Bronchial epithelial cell (primary cell): Measurements from ENCODE around the gene CNTFR. TPM values are rescaled to one million over a fixed set of nuclear protein-coding genes. Genes with fewer than 3 reads are reported as not detected.

Source experiments
- DNase-seq: peaks from one replicate; pipeline ENCODE4 v3.0.0-alpha.2; 2010; ENCODE audit warnings: low read depth
- FAIRE-seq: peaks from 2 replicates; lab custom pipeline; 2011; peaks lifted over from hg19 to GRCh38; lab: Jason Lieb, UNC
- H3K27me3 ChIP-seq: 2 replicates; pipeline ENCODE4 v1.5.1; 2011; ENCODE audit warnings: low read length; ENCODE audit not compliant: control insufficient read depth, insufficient read depth
- H3K36me3 ChIP-seq: 2 replicates; pipeline ENCODE4 v1.5.1; 2011; ENCODE audit warnings: low read length; ENCODE audit not compliant: control insufficient read depth, insufficient read depth
- H3K4me3 ChIP-seq: 2 replicates; pipeline ENCODE4 v1.5.1; 2011; ENCODE audit warnings: mild to moderate bottlenecking, low read depth, low read length, control low read depth
- total RNA-seq: library from RNA; depleted of rRNA; stranded (reverse); fragments of >200 nt; gene quantifications from 2 replicates; pipeline ENCODE4 v1.2.1, GENCODE V29; 2014
- TF ChIP-seq, protein P1 (sequence below): IDR thresholded peaks from 2 replicates; pipeline ENCODE4 v1.5.1; 2011; ENCODE audit warnings: mild to moderate bottlenecking, moderate library complexity, low read length, control low read depth, inconsistent platforms; ENCODE audit not compliant: insufficient read depth, severe bottlenecking

Gene CNTFR
- total RNA-seq, 1 donor from 2014 or later: not detected

DNA sequence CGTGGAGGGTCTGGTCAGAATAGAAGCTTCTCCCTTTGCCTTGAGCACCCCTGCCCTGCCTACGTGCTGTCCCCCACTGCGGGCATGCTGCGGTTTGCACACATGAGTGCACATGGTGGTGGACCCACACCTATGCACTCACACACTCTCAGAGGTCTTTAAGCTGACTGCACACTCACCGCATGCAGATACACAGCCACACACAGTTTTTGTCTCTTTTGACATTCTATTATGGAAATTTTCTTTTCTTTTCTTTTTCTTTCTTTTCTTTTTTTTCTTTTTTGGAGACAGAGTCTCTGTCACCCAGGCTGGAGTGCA, 39.9 kb upstream of the CNTFR start:
- no peak for DNase-seq
- Histone ChIP-seq H3K4me3 (no peak overlapping the region), H3K27me3 (peaks cover 46% of the 10 kb centered on the region), H3K36me3 (no peaks in the 10 kb centered on the region)
- FAIRE-seq: no peak
- TF ChIP-seq, protein P1, sequence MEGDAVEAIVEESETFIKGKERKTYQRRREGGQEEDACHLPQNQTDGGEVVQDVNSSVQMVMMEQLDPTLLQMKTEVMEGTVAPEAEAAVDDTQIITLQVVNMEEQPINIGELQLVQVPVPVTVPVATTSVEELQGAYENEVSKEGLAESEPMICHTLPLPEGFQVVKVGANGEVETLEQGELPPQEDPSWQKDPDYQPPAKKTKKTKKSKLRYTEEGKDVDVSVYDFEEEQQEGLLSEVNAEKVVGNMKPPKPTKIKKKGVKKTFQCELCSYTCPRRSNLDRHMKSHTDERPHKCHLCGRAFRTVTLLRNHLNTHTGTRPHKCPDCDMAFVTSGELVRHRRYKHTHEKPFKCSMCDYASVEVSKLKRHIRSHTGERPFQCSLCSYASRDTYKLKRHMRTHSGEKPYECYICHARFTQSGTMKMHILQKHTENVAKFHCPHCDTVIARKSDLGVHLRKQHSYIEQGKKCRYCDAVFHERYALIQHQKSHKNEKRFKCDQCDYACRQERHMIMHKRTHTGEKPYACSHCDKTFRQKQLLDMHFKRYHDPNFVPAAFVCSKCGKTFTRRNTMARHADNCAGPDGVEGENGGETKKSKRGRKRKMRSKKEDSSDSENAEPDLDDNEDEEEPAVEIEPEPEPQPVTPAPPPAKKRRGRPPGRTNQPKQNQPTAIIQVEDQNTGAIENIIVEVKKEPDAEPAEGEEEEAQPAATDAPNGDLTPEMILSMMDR: no peak

DNA sequence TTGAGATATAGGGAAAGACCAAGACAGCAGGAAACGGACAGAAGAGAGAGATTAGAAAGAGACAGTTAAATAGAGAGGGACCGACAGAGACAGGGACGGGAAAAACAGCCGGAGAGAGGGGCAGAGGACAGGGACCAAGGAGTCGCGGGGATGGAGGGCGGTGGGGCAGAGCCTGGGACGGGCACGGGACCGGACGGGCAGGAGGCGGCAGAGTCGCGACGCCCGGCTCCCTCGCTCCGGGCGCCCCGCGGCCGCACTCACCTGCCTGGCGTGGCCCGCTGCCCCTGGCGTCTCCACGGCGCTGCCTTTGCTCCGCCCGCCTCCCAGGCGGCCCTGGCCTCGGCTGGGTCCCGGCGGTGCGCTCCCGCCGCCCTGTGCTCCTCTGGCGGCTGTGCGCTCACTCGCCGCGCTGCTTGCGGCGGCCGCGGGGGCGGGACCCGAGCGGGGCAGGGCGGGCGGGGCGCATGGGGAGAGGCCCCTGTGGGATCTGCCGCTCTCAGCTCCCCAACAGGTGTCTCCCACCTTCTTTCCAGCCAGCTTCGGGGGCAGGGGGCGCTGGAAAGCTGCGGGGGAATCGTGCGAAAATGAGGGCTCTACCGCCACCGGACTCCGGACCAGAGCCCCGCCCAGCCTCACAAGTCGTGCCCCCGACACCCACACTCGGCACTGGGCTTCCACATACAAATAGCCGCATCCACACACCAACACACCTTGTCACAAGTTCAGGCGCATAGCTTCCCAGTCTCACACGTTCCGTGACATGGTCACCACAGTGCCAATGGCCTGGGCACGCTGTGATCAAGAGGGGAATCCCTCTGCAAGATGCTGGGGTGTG, 39.3 kb upstream of the CNTFR start, which contains the start of gene ARID3C:
ARID3C (minus strand) TSS at position 411 of the 835 bp plus-strand sequence. CDS start 1,052 bp downstream, outside the sequence.
- no peak for DNase-seq
- TF ChIP-seq, protein P1: no peak
- Histone ChIP-seq H3K4me3 (peak within 1 kb of the TSS; percentile 22), H3K27me3 (peaks cover 50% of the 10 kb centered on the region), H3K36me3 (no peaks in the 10 kb centered on the region)
- FAIRE-seq: no peak

DNA sequence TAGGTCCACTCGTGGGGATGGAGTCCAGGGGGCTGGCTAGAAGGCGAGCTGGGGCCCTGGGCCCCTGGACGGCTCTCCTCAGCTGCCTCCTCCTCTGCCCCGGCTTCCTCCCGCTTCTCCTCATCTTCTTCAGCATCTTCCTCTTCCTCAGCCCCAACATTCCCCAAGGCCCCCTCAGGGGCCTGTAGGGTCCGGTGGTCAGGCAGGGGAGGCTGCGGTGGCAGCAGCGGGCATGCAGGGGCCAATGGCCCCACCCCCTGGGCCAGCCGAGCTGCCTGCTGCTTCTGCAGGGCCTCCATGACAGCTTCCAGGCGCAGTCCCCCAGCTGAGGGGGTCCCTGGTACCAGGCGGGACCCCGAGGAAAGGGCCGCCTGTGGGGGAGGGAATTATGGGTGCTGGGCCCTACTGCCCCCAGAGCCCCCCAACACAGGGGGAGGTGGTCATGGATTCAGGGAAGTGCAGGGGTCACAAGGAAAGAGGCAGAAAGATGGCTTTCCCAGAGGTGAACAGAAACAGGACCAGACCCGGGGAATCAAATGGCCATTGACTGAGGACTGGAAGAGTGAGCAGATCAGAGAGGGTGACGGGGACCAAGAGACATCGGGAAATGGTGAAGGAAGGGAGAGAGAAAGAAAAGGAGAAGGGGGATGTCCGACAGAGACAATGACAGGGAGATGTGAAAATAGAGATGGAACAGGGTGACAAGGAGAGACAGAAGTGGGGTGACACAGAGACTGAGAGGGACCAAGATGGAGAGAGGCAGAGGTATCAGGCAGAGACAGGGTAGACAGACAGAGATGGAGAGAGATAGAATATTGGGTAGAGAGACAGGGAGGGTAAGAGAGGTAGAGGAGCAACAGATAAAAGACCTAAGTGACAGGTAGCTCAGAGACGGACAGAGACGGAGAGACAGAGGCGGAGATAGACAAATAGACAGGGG, 38.5 kb upstream of the CNTFR start:
- DNase-seq: no peak
- peaks cover 55% of the 10 kb centered on the region for H3K27me3 ChIP-seq
- FAIRE-seq: no peak

DNA sequence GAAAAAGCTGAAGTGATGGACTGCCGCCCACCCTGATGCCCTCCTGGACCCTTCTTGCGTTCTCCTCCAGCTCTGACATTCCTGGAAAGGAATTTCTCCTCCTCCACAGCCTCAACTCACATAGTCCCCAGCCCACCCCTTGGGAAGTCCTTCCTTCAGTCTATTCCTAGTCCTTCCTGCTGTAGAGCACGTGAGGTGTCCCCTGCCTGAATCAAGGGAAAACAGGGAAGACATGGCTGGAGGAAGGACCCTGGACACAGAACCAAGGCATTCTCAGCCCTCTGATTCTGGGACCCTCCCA, 35.6 kb upstream of the CNTFR start:
- H3K36me3 ChIP-seq: no peaks in the 10 kb centered on the region
- DNase-seq (no peak), FAIRE-seq (no peak)
- H3K27me3 ChIP-seq: peaks cover 53% of the 10 kb centered on the region
- H3K4me3 ChIP-seq: no peak overlapping the region
- TF ChIP-seq, protein P1: no peak

More for the DNA sequence above, 38.5 kb upstream of the CNTFR start:
- Histone ChIP-seq H3K36me3 (no peaks in the 10 kb centered on the region), H3K4me3 (no peak overlapping the region)
- TF ChIP-seq, protein P1: no peak

DNA sequence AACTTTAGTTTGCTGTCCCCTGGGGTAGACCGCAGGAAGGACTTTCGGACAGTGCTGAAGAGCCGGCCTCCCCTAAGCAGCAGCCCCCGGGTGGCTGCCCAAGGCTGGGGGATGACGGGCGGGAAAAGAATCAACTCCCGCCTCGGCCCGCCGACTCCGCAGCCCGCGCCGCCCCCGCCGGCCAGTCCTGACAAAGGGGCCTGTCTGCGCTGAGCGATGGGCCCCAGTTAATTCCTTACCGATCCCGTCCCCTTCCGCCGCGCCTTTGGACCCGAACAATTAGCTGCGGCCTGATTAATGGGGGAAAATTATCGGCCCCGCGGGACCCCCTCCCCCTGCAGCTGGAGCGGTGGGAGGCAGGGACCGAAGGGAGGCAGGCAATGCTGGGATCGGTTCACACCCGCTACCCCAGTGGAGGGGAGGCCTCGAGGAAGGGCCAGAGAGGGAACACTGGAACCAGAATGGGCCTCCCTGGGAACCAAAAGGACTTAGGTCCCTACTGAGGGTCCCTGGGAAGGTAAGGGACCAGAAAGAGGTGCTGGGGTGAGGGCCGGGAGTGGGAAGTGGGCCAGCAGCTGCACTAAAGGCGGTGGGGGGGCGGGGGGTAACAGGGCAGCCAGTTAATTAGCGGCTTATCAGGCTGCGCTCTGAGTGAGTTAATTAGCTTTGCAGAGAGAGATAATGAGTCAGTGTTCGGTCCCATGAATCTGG, 35.1 kb upstream of the CNTFR start:
- TF ChIP-seq, protein P1: no peak
- no peak for FAIRE-seq

More for the DNA sequence above, 35.1 kb upstream of the CNTFR start:
- Histone ChIP-seq H3K4me3 (no peak overlapping the region), H3K27me3 (peaks cover 52% of the 10 kb centered on the region), H3K36me3 (no peaks in the 10 kb centered on the region)
- DNase-seq: no peak
